K562 (cell line): ENCODE measurements around the gene KDM2B. TPM values are rescaled to one million over a fixed set of nuclear protein-coding genes. Genes with fewer than 3 reads are reported as not detected.

Experiments used
- ATAC-seq: fragments of 200-7000 bp; cut with Tn5 transposase; 3 replicates; pipeline ENCODE4 v1.9.1; 2020; ENCODE audit warnings: moderate library complexity
- BruUV-seq: library from RNA; stranded (reverse); fragments of 400-500 nt; replicated peaks from 2 replicates; lab custom pipeline; 2021; lab: Mats Ljungman, UMichigan
- CTCF ChIA-PET: fragments of 300-600 bp; formaldehyde crosslinking; extraction: SDS; loops from one replicate; lab custom pipeline; 2021; ENCODE audit warnings: low intra/inter-chr PET ratio; lab: Yijun Ruan, JAX
- POLR2A ChIA-PET: fragments of 300-600, 350-650 bp; sonication (Branson Sonifier 250); formaldehyde crosslinking; extraction: SDS; loops from one replicate; lab custom pipeline; 2021; ENCODE audit warnings: antibody characterized with exemption, inconsistent platforms; lab: Yijun Ruan, JAX
- DNase-seq, 4 experiments: peaks; one replicate each; pipeline versions ENCODE4 v3.0.0 to v3.0.0-alpha.2; 2011 to 2018; ENCODE audit warnings: low spot score in 3 of 4, mixed read lengths in 3 of 4; ENCODE audit errors: extremely low read depth in 1 of 4
- FAIRE-seq: peaks from 2 replicates; lab custom pipeline; 2011; peaks lifted over from hg19 to GRCh38; lab: Jason Lieb, UNC
- H2AFZ ChIP-seq: 2 replicates; pipeline ENCODE4 v1.6.0; 2011; ENCODE audit warnings: low read depth, low read length, control low read depth, inconsistent platforms
- H3K27ac ChIP-seq: fragments of 200-600 bp; 3 replicates; pipeline ENCODE4 v1.8.0; 2011; ENCODE audit warnings: low read depth, mild to moderate bottlenecking, control low read depth, inconsistent platforms, low read length, moderate library complexity, mixed read lengths; ENCODE audit errors: extremely low read depth
- H3K27me3 ChIP-seq, 2 experiments: fragments of 300-600 bp in 1 of 2; 2 replicates in 1 of 2; 3 replicates in 1 of 2; pipeline versions ENCODE4 v1.6.0 to v1.8.0; 2011; ENCODE audit warnings: inconsistent platforms in 2 of 2, low read length in 2 of 2, mild to moderate bottlenecking in 1 of 2, mixed read lengths in 1 of 2, moderate library complexity in 1 of 2; ENCODE audit not compliant: control insufficient read depth in 2 of 2, insufficient read depth in 2 of 2
- H3K36me3 ChIP-seq: fragments of 300-600 bp; 3 replicates; pipeline ENCODE4 v1.8.0; 2011; ENCODE audit warnings: mild to moderate bottlenecking, low read length, inconsistent platforms; ENCODE audit not compliant: control insufficient read depth, insufficient read depth
- H3K4me1 ChIP-seq, 2 experiments: fragments of 200-600 bp in 1 of 2; replicated peaks in 1 of 2; 2 replicates in 1 of 2; 3 replicates in 1 of 2; pipeline versions ENCODE4 v1.5.1 to v1.8.0; 2011; ENCODE audit warnings: inconsistent platforms in 2 of 2, low read length in 2 of 2, mild to moderate bottlenecking in 1 of 2, mixed read lengths in 1 of 2, moderate library complexity in 1 of 2; ENCODE audit not compliant: control insufficient read depth in 2 of 2, insufficient read depth in 2 of 2
- H3K4me2 ChIP-seq: 2 replicates; pipeline ENCODE4 v1.6.1; 2011; ENCODE audit warnings: low read length, control low read depth, inconsistent platforms, mixed read lengths; ENCODE audit not compliant: insufficient read depth
- H3K4me3 ChIP-seq: fragments of 200-600 bp; sonication (generic), shearing (Covaris generic); 2 replicates; pipeline ENCODE4 v1.5.1; 2016; ENCODE audit warnings: control low read depth, inconsistent platforms
- H3K79me2 ChIP-seq: fragments of 200-600 bp; 3 replicates; pipeline ENCODE4 v1.8.0; 2011; ENCODE audit warnings: low read length, inconsistent platforms; ENCODE audit not compliant: control insufficient read depth, insufficient read depth
- H3K9ac ChIP-seq, 2 experiments: 2 replicates each; pipeline versions ENCODE4 v1.6.0 to v1.6.1; 2011; ENCODE audit warnings: low read depth in 2 of 2, low read length in 2 of 2, control low read depth in 1 of 2, inconsistent platforms in 1 of 2, mild to moderate bottlenecking in 1 of 2, mixed read lengths in 1 of 2; ENCODE audit not compliant: insufficient read depth in 1 of 2
- H3K9me1 ChIP-seq: one replicate; pipeline ENCODE4 v1.6.0; 2011; ENCODE audit warnings: inconsistent platforms, mild to moderate bottlenecking, low read length, moderate library complexity; ENCODE audit not compliant: control insufficient read depth, insufficient read depth
- H3K9me3 ChIP-seq: replicated peaks from 2 replicates; pipeline ENCODE4 v1.5.1; 2011; ENCODE audit warnings: low read depth, low read length, inconsistent platforms; ENCODE audit not compliant: control insufficient read depth, insufficient read depth
- H4K20me1 ChIP-seq: replicated peaks from 2 replicates; pipeline ENCODE4 v1.6.1; 2011; ENCODE audit warnings: low read length, inconsistent platforms, mixed read lengths; ENCODE audit not compliant: control insufficient read depth, insufficient read depth
- BCOR ChIP-seq: fragments of 450-650 bp; IDR thresholded peaks from 2 replicates; pipeline ENCODE4 v1.6.1; 2016
- BMI1 ChIP-seq: fragments of 150-350 bp; IDR thresholded peaks from 2 replicates; pipeline ENCODE4 v1.6.1; 2014; ENCODE audit warnings: low read length
- ILK ChIP-seq: fragments of 450-650 bp; IDR thresholded peaks from 2 replicates; pipeline ENCODE4 v1.6.1; 2016; ENCODE audit warnings: missing genetic modification characterization, low read depth, mild to moderate bottlenecking, missing compliant biosample characterization, moderate library complexity, borderline replicate concordance
- LARP7 ChIP-seq: fragments of 450-650 bp; IDR thresholded peaks from 2 replicates; pipeline ENCODE4 v1.6.1; 2016
- NCOA4 ChIP-seq: fragments of 450-650 bp; IDR thresholded peaks from 2 replicates; pipeline ENCODE4 v1.6.1; 2018; ENCODE audit warnings: mild to moderate bottlenecking; ENCODE audit not compliant: partially characterized antibody
- PRPF4 ChIP-seq: fragments of 200-400 bp; formaldehyde crosslinking; IDR thresholded peaks from one replicate; pipeline ENCODE4 v1.6.1; 2017; ENCODE audit warnings: low read length, low read depth, mild to moderate bottlenecking; ENCODE audit not compliant: insufficient read depth, poor library complexity, severe bottlenecking
- PTTG1 ChIP-seq: fragments of 450-650 bp; IDR thresholded peaks from 2 replicates; pipeline ENCODE4 v1.6.1; 2016; ENCODE audit warnings: low read depth, mild to moderate bottlenecking, missing genetic modification characterization, missing compliant biosample characterization
- RHOXF2B ChIP-seq: fragments of 250-450 bp; sonication (Bioruptor Pico); conservative IDR thresholded peaks from 2 replicates; pipeline ENCODE4 v1.5.1; 2021
- RNF2 ChIP-seq: sonication (generic); IDR thresholded peaks from 2 replicates; pipeline ENCODE4 v1.6.1; 2016
- SRF ChIP-seq, 2 experiments: fragments of 250-450, 450-650 bp in 1 of 2; sonication (Bioruptor Pico) in 1 of 2; sonication (generic) in 1 of 2; formaldehyde crosslinking; IDR thresholded peaks; 2 replicates each; pipeline versions ENCODE4 v1.5.0 to v1.5.1; 2020 to 2022; ENCODE audit warnings: mild to moderate bottlenecking in 1 of 2, missing genetic modification reagents in 1 of 2
- STAT5B ChIP-seq: fragments of 250-450 bp; sonication (Bioruptor Pico); IDR thresholded peaks from 2 replicates; pipeline ENCODE4 v1.8.0; 2021; ENCODE audit warnings: mild to moderate bottlenecking, inconsistent platforms
- ZNF184 ChIP-seq: sonication (generic); formaldehyde crosslinking; IDR thresholded peaks from 2 replicates; pipeline ENCODE4 v1.5.0; 2020; ENCODE audit warnings: missing genetic modification reagents
- ZNF445 ChIP-seq: fragments of 250-450 bp; sonication (Bioruptor Pico); IDR thresholded peaks from 2 replicates; pipeline ENCODE4 v1.4.0; 2020; ENCODE audit warnings: low read depth, mild to moderate bottlenecking, moderate library complexity
- ZNF668 ChIP-seq: fragments of 250-450 bp; sonication (Bioruptor Pico); IDR thresholded peaks from 2 replicates; pipeline ENCODE4 v1.8.0; 2022; ENCODE audit warnings: mild to moderate bottlenecking, inconsistent platforms
- whole genome bisulfite sequencing: fragments of 100-300 bp; shearing (Covaris generic); methylation state at CpG from one replicate; pipeline ENCODE4 v1.1.6; 2016; ENCODE audit warnings: low coverage, mixed read lengths; ENCODE audit not compliant: insufficient coverage; ENCODE audit errors: missing lambda C conversion rate; 5-methylcytosine and 5-hydroxymethylcytosine counted together
- in situ Hi-C: fragments of 300-500 bp; cut with MboI; formaldehyde crosslinking; loops from 4 replicates; pipeline ENCODE4 v1.15.0; 2018; ENCODE audit warnings: inconsistent platforms, mixed read lengths
- intact Hi-C: fragments of 100-400 bp; cut with micrococcal nuclease; formaldehyde crosslinking; loops from 2 replicates; pipeline ENCODE4 v1.14.2; 2022
- polyA plus RNA-seq, 8 experiments: library from polyadenylated mRNA; depleted of rRNA in 4 of 8; stranded (reverse) in 5 of 8; unstranded in 3 of 8; fragments of >200 nt; fragmentation: Nextera tagmentation in 2 of 8; fragmentation: Illumina TruSeq in 1 of 8; extraction: Ambion mirVana in 2 of 8; extraction: Trizol in 1 of 8; gene quantifications; 2 replicates each; pipeline versions ENCODE4 v1.2.1 to v1.2.3, GENCODE V29; 2011 to 2014; ENCODE audit warnings: inconsistent platforms in 1 of 8, missing spikeins in 1 of 8
- total RNA-seq, 7 experiments: library from RNA; depleted of rRNA in 6 of 7; stranded (reverse); fragments of >200 nt in 6 of 7; fragmentation: Illumina TruSeq in 2 of 7; extraction: Trizol in 2 of 7; gene quantifications; 2 replicates each; pipeline versions ENCODE4 v1.2.1 to v1.2.3, GENCODE V29; 2011 to 2021; ENCODE audit warnings: low replicate concordance in 1 of 7
- TF ChIP-seq, protein P1 (sequence below): IDR thresholded peaks from 3 replicates; pipeline ENCODE4 v1.6.1; 2011; ENCODE audit warnings: borderline replicate concordance, mild to moderate bottlenecking, moderate library complexity; ENCODE audit not compliant: insufficient read length; ENCODE audit errors: extremely low read depth
- TF ChIP-seq, protein P2 (sequence below), 2 experiments: fragments of 450-650 bp; conservative IDR thresholded peaks; 2 replicates each; pipeline ENCODE4 v1.6.1; 2017; ENCODE audit warnings: mild to moderate bottlenecking in 2 of 2, moderate library complexity in 2 of 2

KDM2B gene
- total and polyA plus RNA-seq, 9 of the 15 experiments (the other 6 are each of a cell fraction or from before 2014, with no cell fraction given), result 7.4 to 50.5 (median 22.5) TPM

DNA sequence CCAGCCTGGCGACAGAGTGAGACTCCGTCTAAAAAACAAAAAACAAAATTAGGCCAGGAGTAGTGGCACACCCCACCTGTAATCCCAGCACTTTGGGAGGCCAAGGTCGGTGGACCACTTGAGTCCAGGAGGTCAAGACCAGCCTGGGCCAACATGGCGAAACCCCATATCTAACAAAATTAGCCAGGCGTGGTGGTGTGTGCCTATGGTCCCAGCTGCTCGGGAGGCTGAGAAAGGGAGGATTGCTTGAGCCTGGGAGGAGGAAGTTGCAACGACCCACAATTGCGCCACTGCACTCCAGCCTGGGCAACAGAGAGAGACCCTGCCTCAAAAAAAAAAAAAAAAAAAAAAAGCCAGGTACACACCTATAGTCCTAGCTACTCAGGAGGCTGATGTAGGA is 37.0 kb downstream of the KDM2B start:
- intact Hi-C loops (no loop called here), in situ Hi-C loops (no loop called here)
- no peak overlapping the region for H3K27ac ChIP-seq
- H3K27me3 ChIP-seq, result no peaks in the 10 kb centered on the region
- H3K4me1 ChIP-seq, result peaks cover 0 to 7% of the 10 kb centered on the region in 2 experiments; a peak in 2 of 5 replicates
- H3K9ac ChIP-seq, result no peak overlapping the region
- FAIRE-seq (no peak), DNase-seq (no peak), ATAC-seq (no peak)
- H3K9me3 ChIP-seq, result no peaks in the 10 kb centered on the region
- POLR2A ChIA-PET, result interaction anchor here (1.7 kb wide), 1 partner anchor 8 kb away, joined by 6 read pairs; no protein-coding TSS in a partner anchor
- no peak overlapping the region for H3K4me2 ChIP-seq
- H2AFZ ChIP-seq, result no peak overlapping the region
- CTCF ChIA-PET, result no interaction called here
- no peaks in the 10 kb centered on the region for H3K9me1 ChIP-seq
- no peaks in the 10 kb centered on the region for H4K20me1 ChIP-seq
- 66% methylated on average over 8 of the region's 8 CpGs for WGBS
- H3K79me2 ChIP-seq, result no peaks in the 10 kb centered on the region
- H3K36me3 ChIP-seq, result 0 out of 3 replicates have a peak, but pooled peaks cover 2% of the 10 kb centered on the region
- H3K4me3 ChIP-seq, result no peak overlapping the region
- BruUV-seq, result no TSS peak
- TF ChIP-seq, protein P1, sequence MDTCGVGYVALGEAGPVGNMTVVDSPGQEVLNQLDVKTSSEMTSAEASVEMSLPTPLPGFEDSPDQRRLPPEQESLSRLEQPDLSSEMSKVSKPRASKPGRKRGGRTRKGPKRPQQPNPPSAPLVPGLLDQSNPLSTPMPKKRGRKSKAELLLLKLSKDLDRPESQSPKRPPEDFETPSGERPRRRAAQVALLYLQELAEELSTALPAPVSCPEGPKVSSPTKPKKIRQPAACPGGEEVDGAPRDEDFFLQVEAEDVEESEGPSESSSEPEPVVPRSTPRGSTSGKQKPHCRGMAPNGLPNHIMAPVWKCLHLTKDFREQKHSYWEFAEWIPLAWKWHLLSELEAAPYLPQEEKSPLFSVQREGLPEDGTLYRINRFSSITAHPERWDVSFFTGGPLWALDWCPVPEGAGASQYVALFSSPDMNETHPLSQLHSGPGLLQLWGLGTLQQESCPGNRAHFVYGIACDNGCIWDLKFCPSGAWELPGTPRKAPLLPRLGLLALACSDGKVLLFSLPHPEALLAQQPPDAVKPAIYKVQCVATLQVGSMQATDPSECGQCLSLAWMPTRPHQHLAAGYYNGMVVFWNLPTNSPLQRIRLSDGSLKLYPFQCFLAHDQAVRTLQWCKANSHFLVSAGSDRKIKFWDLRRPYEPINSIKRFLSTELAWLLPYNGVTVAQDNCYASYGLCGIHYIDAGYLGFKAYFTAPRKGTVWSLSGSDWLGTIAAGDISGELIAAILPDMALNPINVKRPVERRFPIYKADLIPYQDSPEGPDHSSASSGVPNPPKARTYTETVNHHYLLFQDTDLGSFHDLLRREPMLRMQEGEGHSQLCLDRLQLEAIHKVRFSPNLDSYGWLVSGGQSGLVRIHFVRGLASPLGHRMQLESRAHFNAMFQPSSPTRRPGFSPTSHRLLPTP, result no peak
- TF ChIP-seq RHOXF2B (no peak), STAT5B (no peak), ZNF668 (no peak), ZNF445 (CRISPR knock-in tag) (no peak), ILK (tag) (no peak), SRF (CRISPR knock-in tag; IDR thresholded peaks at IDR 0.05) (no peak), ZNF184 (CRISPR knock-in tag) (no peak), LARP7 (no peak), BMI1 (no peak), PTTG1 (no peak), RNF2 (no peak), BCOR (no peak), NCOA4 (no peak), PRPF4 (no peak)
- TF ChIP-seq, protein P2, sequence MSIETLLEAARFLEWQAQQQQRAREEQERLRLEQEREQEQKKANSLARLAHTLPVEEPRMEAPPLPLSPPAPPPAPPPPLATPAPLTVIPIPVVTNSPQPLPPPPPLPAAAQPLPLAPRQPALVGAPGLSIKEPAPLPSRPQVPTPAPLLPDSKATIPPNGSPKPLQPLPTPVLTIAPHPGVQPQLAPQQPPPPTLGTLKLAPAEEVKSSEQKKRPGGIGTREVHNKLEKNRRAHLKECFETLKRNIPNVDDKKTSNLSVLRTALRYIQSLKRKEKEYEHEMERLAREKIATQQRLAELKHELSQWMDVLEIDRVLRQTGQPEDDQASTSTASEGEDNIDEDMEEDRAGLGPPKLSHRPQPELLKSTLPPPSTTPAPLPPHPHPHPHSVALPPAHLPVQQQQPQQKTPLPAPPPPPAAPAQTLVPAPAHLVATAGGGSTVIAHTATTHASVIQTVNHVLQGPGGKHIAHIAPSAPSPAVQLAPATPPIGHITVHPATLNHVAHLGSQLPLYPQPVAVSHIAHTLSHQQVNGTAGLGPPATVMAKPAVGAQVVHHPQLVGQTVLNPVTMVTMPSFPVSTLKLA (conservative IDR thresholded peaks at IDR 0.05), result no peak
